PC-3 (cell line): ENCODE measurements around the gene TARBP1. TPM values are rescaled to one million over a fixed set of nuclear protein-coding genes. Genes with fewer than 3 reads are reported as not detected.
"Not testable (repeated sequence)": the region's sequence is repeated elsewhere in the genome, so short reads cannot be mapped to it uniquely, and the experiment has no call there.

Source experiments
- ATAC-seq: fragments of 200-7000 bp; cut with Tn5 transposase; 2 replicates; pipeline ENCODE4 v1.9.1; 2020; ENCODE audit warnings: mild to moderate bottlenecking, moderate library complexity
- BruUV-seq: library from RNA; stranded (reverse); fragments of 400-500 nt; replicated peaks from 2 replicates; lab custom pipeline; 2021; lab: Mats Ljungman, UMichigan
- CTCF ChIA-PET: fragments of 300-600 bp; sonication (Branson Sonifier 250); formaldehyde crosslinking; loops from one replicate; lab custom pipeline; 2022; ENCODE audit warnings: antibody characterized with exemption; lab: Charles Lee
- POLR2A ChIA-PET: fragments of 300-600 bp; sonication (Branson Sonifier 250); formaldehyde crosslinking; loops from one replicate; lab custom pipeline; 2022; ENCODE audit warnings: antibody characterized with exemption; ENCODE audit not compliant: unreplicated experiment; lab: Charles Lee
- DNase-seq: peaks from one replicate; pipeline ENCODE4 v3.0.0-alpha.2; 2015
- H2AFZ ChIP-seq: fragments of 300-600 bp; sonication (generic); 2 replicates; pipeline ENCODE4 v1.6.0; 2016; ENCODE audit warnings: antibody characterized with exemption, low read length
- H3F3A ChIP-seq: fragments of 300-600 bp; sonication (generic); one replicate; pipeline ENCODE4 v1.6.0; 2017; ENCODE audit warnings: antibody characterized with exemption, low read length, control low read depth, mild to moderate bottlenecking; ENCODE audit not compliant: unreplicated experiment
- H3K27ac ChIP-seq: fragments of 300-600 bp; sonication (generic); 2 replicates; pipeline ENCODE4 v1.5.1; 2016; ENCODE audit warnings: mild to moderate bottlenecking, low read length
- H3K27me3 ChIP-seq: fragments of 300-600 bp; sonication (generic); 2 replicates; pipeline ENCODE4 v1.6.1; 2016; ENCODE audit warnings: low read length, mixed read lengths
- H3K36me3 ChIP-seq: fragments of 300-600 bp; sonication (generic); 2 replicates; pipeline ENCODE4 v1.6.1; 2016; ENCODE audit warnings: low read depth, mixed run types, low read length, mixed read lengths
- H3K4me1 ChIP-seq: fragments of 300-600 bp; sonication (generic); 2 replicates; pipeline ENCODE4 v1.5.1; 2016; ENCODE audit warnings: low read length; ENCODE audit not compliant: insufficient read depth
- H3K4me2 ChIP-seq: fragments of 300-600 bp; sonication (generic); 2 replicates; pipeline ENCODE4 v1.6.0; 2016; ENCODE audit warnings: low read length
- H3K4me3 ChIP-seq: fragments of 300-600 bp; sonication (generic); 2 replicates; pipeline ENCODE4 v1.5.1; 2016; ENCODE audit warnings: mild to moderate bottlenecking, low read length, mixed read lengths
- H3K79me2 ChIP-seq: fragments of 300-600 bp; sonication (generic); 2 replicates; pipeline ENCODE4 v1.6.1; 2017; ENCODE audit warnings: low read length, mixed read lengths
- H3K9ac ChIP-seq: fragments of 300-600 bp; sonication (generic); 2 replicates; pipeline ENCODE4 v1.6.0; 2016; ENCODE audit warnings: mild to moderate bottlenecking, low read length
- H3K9me2 ChIP-seq: fragments of 300-600 bp; sonication (generic); replicated peaks from 2 replicates; pipeline ENCODE4 v1.6.1; 2016; ENCODE audit warnings: mixed run types, low read length, mixed read lengths
- H3K9me3 ChIP-seq: fragments of 300-600 bp; sonication (generic); 2 replicates; pipeline ENCODE4 v1.6.1; 2016; ENCODE audit warnings: low read length, mixed read lengths
- H4K20me1 ChIP-seq: fragments of 300-600 bp; sonication (generic); 2 replicates; pipeline ENCODE4 v1.6.1; 2016; ENCODE audit warnings: low read length, mixed read lengths
- EZH2 ChIP-seq: fragments of 300-600 bp; sonication (generic); IDR thresholded peaks from one replicate; pipeline ENCODE4 v1.6.1; 2017; ENCODE audit warnings: antibody characterized with exemption, mild to moderate bottlenecking, low read length; ENCODE audit not compliant: unreplicated experiment
- EZH2phosphoT487 ChIP-seq: fragments of 300-600 bp; sonication (generic); IDR thresholded peaks from 2 replicates; pipeline ENCODE4 v1.6.1; 2018; ENCODE audit warnings: mild to moderate bottlenecking, antibody characterized with exemption, low read length, borderline replicate concordance
- intact Hi-C: fragments of 100-400 bp; cut with micrococcal nuclease; formaldehyde crosslinking; loops from 2 replicates; pipeline ENCODE4 v1.9.0; 2023
- total RNA-seq: library from RNA; depleted of rRNA; stranded (reverse); fragments of >200 nt; gene quantifications from 2 replicates; pipeline ENCODE4 v1.2.3, GENCODE V29; 2014
- TF ChIP-seq, protein P1 (sequence below): fragments of 300-600 bp; sonication (generic); conservative IDR thresholded peaks from 2 replicates; pipeline ENCODE4 v1.5.1; 2017; ENCODE audit warnings: antibody characterized with exemption, low read depth, mild to moderate bottlenecking, low read length

The TARBP1 gene
- total RNA-seq, 1 experiment from 2014 or later: 15.1 TPM

DNA sequence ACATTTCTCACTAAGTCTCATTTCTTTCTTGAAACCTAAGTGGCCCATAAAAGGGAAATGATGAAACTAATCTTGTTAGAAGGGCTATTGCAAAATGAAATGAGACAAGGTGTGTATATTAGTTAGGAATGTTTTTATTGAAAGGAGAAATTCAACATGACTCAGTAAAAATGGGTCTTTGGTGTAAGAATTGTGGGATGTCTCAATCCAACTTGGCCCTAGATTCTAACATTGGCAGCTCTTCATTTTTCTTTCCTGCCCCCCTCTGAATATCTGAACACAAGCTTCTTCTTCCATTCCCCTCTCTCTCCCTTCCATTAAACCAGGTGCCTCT, 26.8 kb upstream of the TARBP1 start:
- intact Hi-C loops: no loop called here
- Histone ChIP-seq H3K4me1 (peaks cover 20% of the 10 kb centered on the region), H3K27ac (peak overlapping the region; percentile 23; the same call in 1 of the 2 replicates), H2AFZ (no peak overlapping the region), H3K9ac (no peak overlapping the region), H3K9me3 (no peaks in the 10 kb centered on the region), H3K79me2 (no peaks in the 10 kb centered on the region), H3F3A (no peaks in the 10 kb centered on the region), H4K20me1 (no peaks in the 10 kb centered on the region), H3K4me3 (no peak overlapping the region), H3K36me3 (no peaks in the 10 kb centered on the region), H3K4me2 (no peak overlapping the region; the same call in 1 of the 2 replicates), H3K27me3 (no peaks in the 10 kb centered on the region), H3K9me2 (no peaks in the 10 kb centered on the region)
- ATAC-seq: no peak
- CTCF ChIA-PET: no interaction called here
- peak; percentile 55 for DNase-seq
- POLR2A ChIA-PET: no interaction called here
- TF ChIP-seq, protein P1, sequence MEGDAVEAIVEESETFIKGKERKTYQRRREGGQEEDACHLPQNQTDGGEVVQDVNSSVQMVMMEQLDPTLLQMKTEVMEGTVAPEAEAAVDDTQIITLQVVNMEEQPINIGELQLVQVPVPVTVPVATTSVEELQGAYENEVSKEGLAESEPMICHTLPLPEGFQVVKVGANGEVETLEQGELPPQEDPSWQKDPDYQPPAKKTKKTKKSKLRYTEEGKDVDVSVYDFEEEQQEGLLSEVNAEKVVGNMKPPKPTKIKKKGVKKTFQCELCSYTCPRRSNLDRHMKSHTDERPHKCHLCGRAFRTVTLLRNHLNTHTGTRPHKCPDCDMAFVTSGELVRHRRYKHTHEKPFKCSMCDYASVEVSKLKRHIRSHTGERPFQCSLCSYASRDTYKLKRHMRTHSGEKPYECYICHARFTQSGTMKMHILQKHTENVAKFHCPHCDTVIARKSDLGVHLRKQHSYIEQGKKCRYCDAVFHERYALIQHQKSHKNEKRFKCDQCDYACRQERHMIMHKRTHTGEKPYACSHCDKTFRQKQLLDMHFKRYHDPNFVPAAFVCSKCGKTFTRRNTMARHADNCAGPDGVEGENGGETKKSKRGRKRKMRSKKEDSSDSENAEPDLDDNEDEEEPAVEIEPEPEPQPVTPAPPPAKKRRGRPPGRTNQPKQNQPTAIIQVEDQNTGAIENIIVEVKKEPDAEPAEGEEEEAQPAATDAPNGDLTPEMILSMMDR: no peak
- no peak for TF ChIP-seq EZH2phosphoT487
- no TSS peak for BruUV-seq

DNA sequence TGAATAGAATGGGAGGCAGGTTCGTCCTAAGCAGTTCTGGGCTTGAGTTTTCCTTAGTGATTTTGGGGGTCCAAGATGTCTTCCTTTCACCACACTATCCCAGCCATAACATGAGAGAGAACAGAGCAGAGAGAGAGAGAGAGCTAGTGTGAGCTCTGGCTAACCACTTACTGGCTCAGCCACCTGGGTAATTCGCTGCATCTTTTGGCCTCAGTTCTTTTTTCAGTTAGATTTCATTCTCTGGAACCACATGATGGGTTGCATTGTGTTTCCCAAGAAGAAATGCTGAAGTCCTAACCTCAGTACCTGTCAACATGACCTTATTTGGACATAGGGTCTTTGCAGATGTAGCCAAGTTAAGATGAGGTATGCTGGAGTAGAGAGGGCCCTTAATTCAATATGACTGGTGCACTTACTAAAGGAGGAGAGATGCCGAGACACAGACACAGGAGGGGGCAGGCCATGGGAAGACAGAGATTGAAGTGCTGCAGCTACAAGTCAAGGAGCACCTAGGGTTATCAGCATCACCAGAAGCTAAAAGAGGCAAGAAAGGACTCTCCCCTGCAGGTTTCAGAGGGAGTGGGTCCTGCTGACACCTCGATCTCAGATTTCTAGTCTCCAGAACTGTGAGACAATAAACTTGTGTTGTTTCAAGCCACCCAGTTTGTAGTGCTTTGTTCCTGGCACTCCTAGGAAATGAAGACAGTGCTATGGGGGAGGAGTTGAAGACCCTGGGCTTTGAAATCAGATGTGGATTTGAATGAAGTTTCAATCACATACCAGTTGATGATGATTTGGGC, 26.2 kb upstream of the TARBP1 start:
- DNase-seq (no peak), ATAC-seq (no peak)
- TF ChIP-seq, protein P1: no peak
- TF ChIP-seq EZH2 (no peak), EZH2phosphoT487 (no peak)
- Histone ChIP-seq H3K79me2 (no peaks in the 10 kb centered on the region), H3K36me3 (no peaks in the 10 kb centered on the region), H3F3A (no peaks in the 10 kb centered on the region), H3K27ac (peak overlapping the region; percentile 23; the same call in 1 of the 2 replicates), H3K9ac (no peak overlapping the region), H3K4me1 (peaks cover 26% of the 10 kb centered on the region), H2AFZ (no peak overlapping the region), H3K4me2 (no peak overlapping the region; the same call in 1 of the 2 replicates), H3K4me3 (no peak overlapping the region), H4K20me1 (no peaks in the 10 kb centered on the region), H3K27me3 (no peaks in the 10 kb centered on the region), H3K9me3 (no peaks in the 10 kb centered on the region), H3K9me2 (no peaks in the 10 kb centered on the region)
- intact Hi-C loops: no loop called here
- CTCF ChIA-PET: no interaction called here
- POLR2A ChIA-PET: no interaction called here
- no TSS peak for BruUV-seq

DNA sequence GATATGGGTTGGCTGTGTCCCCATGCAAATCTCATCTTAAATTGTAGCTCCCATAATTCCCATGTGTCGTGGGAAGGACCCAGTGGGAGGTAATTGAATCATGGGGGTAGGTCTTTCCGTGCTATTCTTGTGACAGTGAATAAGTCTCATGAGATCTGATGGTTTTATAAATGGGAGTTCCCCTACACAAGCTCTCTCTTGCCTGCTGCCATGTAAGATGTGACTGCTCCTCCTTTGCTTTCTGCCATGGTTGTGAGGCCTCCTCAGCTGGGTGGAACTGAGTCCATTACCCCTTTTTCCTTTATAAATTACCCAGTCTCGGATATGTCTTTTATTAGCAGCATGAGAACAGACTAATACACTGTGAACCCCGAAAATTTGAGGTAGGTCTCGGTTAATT, 25.3 kb upstream of the TARBP1 start:
- H3K4me3 ChIP-seq, H3K9ac ChIP-seq, H3K9me3 ChIP-seq, DNase-seq, H3F3A ChIP-seq, ATAC-seq, H3K9me2 ChIP-seq, H3K27me3 ChIP-seq, H4K20me1 ChIP-seq, H3K36me3 ChIP-seq, H2AFZ ChIP-seq, H3K27ac ChIP-seq, POLR2A ChIA-PET, BruUV-seq, H3K4me2 ChIP-seq, CTCF ChIA-PET, H3K79me2 ChIP-seq, intact Hi-C loops: not testable (repeated sequence)
- H3K4me1 ChIP-seq: peaks cover 29% of the 10 kb centered on the region
